Activated T-cell treated with anti-CD3 and anti-CD28 coated beads, Interleukin-2, amount 50 U/mL, for 72 hours (primary cell): ENCODE measurements around the gene ADAM23. TPM values are rescaled to one million over a fixed set of nuclear protein-coding genes. Genes with fewer than 3 reads are reported as not detected.

Experiments
- ATAC-seq, 2 donors: fragments of 150-1000 bp; cut with Tn5 transposase; replicated peaks in 1 of 2; 2 replicates each; pipeline ENCODE4 v1.10.0; 2021; ENCODE audit warnings: moderate library complexity in 2 of 2, mild to moderate bottlenecking in 1 of 2
- DNase-seq, 2 donors: peaks; one replicate each; pipeline ENCODE4 v3.0.0; 2021 to 2022; ENCODE audit warnings: mixed read lengths in 1 of 2
- H3K27ac Mint-ChIP-seq: one replicate; pipeline ENCODE4 v1.8.0; 2022; ENCODE audit warnings: mild to moderate bottlenecking, moderate library complexity, mixed read lengths
- H3K27me3 Mint-ChIP-seq: one replicate; pipeline ENCODE4 v1.8.0; 2022; ENCODE audit warnings: low read depth, mixed read lengths
- H3K36me3 Mint-ChIP-seq, 2 donors: one replicate each; pipeline ENCODE4 v1.8.0; 2022; ENCODE audit warnings: mixed read lengths in 2 of 2, mild to moderate bottlenecking in 1 of 2; ENCODE audit not compliant: insufficient read depth in 2 of 2
- H3K4me1 Mint-ChIP-seq: one replicate; pipeline ENCODE4 v1.8.0; 2022; ENCODE audit warnings: low read depth, mixed read lengths
- H3K4me3 Mint-ChIP-seq, 2 donors: one replicate each; pipeline ENCODE4 v1.8.0; 2022; ENCODE audit warnings: mild to moderate bottlenecking in 2 of 2, mixed read lengths in 2 of 2, moderate library complexity in 2 of 2
- H3K9me3 Mint-ChIP-seq, 2 donors: one replicate each; pipeline ENCODE4 v1.8.0; 2022; ENCODE audit warnings: mixed read lengths in 2 of 2
- total RNA-seq, 2 donors: library from RNA; stranded (reverse); gene quantifications; one replicate each; pipeline ENCODE4 v1.2.3, GENCODE V29; 2022

ADAM23 gene
- total RNA-seq, 2 donors from 2014 or later, result 2.4 to 3.0 TPM

GRCh38 chr2:206614811-206615210, 171.5 kb downstream of the ADAM23 start:
- DNase-seq (no peak), ATAC-seq (no peak)
- Mint-ChIP-seq H3K4me1 (no peaks in the 10 kb centered on the region), H3K4me3 (no peak overlapping the region), H3K36me3 (no peaks in the 10 kb centered on the region), H3K9me3 (no peaks in the 10 kb centered on the region), H3K27me3 (peaks cover 4% of the 10 kb centered on the region), H3K27ac (no peak overlapping the region)

GRCh38 chr2:206615417-206616089, 172.2 kb downstream of the ADAM23 start:
- Mint-ChIP-seq H3K4me1 (no peaks in the 10 kb centered on the region), H3K27me3 (peaks cover 4% of the 10 kb centered on the region)

GRCh38 chr2:206616151-206616550, 172.8 kb downstream of the ADAM23 start:
- Mint-ChIP-seq H3K27ac (no peak overlapping the region), H3K4me3 (no peak overlapping the region), H3K27me3 (peaks cover 4% of the 10 kb centered on the region), H3K9me3 (no peaks in the 10 kb centered on the region), H3K36me3 (no peaks in the 10 kb centered on the region), H3K4me1 (no peaks in the 10 kb centered on the region)
- ATAC-seq (no peak), DNase-seq (no peak)

More at GRCh38 chr2:206615417-206616089, 172.2 kb downstream of the ADAM23 start:
- Mint-ChIP-seq H3K4me3 (no peak overlapping the region), H3K27ac (no peak overlapping the region), H3K9me3 (no peaks in the 10 kb centered on the region), H3K36me3 (no peaks in the 10 kb centered on the region)
- no peak for ATAC-seq
- no peak for DNase-seq

GRCh38 chr2:206619011-206619410, 175.7 kb downstream of the ADAM23 start:
- Mint-ChIP-seq H3K27ac (no peak overlapping the region), H3K36me3 (no peaks in the 10 kb centered on the region), H3K9me3 (no peaks in the 10 kb centered on the region), H3K4me1 (no peaks in the 10 kb centered on the region), H3K27me3 (peaks cover 4% of the 10 kb centered on the region), H3K4me3 (no peak overlapping the region)
- no peak for DNase-seq
- ATAC-seq, result no peak

- Mint-ChIP-seq H3K9me3 (no peaks in the 10 kb centered on the region), H3K4me3 (no peak overlapping the region), H3K27ac (no peak overlapping the region), H3K36me3 (no peaks in the 10 kb centered on the region), H3K27me3 (peaks cover 24% of the 10 kb centered on the region), H3K4me1 (no peaks in the 10 kb centered on the region)
- ATAC-seq, result no peak
- no peak for DNase-seq
Measured at GRCh38 chr2:206626108-206626507, 182.8 kb downstream of the ADAM23 start.

DNA sequence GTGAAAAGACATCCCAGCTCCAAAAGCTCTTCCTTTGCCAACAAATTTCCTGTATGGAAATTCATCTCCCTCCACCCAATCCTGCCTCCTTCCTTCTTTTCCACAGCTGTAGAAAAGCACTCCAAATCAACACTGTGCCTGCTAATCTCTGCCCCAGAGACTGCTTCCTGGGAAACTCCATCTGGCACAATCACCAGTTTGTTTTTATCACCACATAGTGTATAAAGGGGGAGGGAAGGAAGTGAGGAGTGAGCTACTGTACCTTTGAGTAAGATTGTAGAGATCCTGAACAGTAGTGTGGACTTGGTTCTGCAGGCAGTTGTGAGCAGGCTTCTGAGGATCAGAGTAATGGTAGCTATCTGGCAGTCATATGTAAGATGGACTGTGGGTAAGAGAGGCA, 184.3 kb downstream of the ADAM23 start:
- Mint-ChIP-seq H3K4me3 (no peak overlapping the region), H3K9me3 (no peaks in the 10 kb centered on the region), H3K27me3 (peaks cover 24% of the 10 kb centered on the region), H3K36me3 (no peaks in the 10 kb centered on the region), H3K4me1 (no peaks in the 10 kb centered on the region), H3K27ac (no peak overlapping the region)
- ATAC-seq, result no peak
- no peak for DNase-seq

- ATAC-seq (no peak), DNase-seq (no peak)
- Mint-ChIP-seq H3K27me3 (peaks cover 21% of the 10 kb centered on the region), H3K36me3 (no peaks in the 10 kb centered on the region), H3K4me3 (no peak overlapping the region), H3K9me3 (no peaks in the 10 kb centered on the region), H3K4me1 (no peaks in the 10 kb centered on the region), H3K27ac (no peak overlapping the region)
Measured at GRCh38 chr2:206631340-206631739, 188.0 kb downstream of the ADAM23 start.

DNA sequence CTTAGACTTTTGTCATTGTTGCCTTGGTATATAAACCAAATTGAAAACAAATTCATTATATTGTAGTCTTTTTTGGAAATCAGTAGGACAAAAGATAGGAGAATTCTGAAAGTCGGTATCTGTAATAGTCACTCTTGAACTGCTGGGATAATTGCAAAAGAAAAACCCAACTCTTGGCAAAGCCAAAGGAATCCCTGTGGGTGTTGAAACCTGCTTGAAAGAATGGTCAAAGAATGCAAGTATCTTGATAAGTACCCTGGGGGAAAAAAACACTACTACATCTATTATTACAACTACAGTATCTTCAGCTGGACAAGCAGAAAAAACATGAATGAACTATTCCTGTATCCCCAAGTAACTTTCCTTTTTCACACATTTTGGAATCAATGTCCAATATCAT, 191.7 kb downstream of the ADAM23 start:
- DNase-seq (no peak), ATAC-seq (no peak)
- H3K4me3 Mint-ChIP-seq, result no peak overlapping the region
- no peaks in the 10 kb centered on the region for H3K27me3 Mint-ChIP-seq
- no peak overlapping the region for H3K27ac Mint-ChIP-seq
- H3K4me1 Mint-ChIP-seq, result no peaks in the 10 kb centered on the region
- H3K9me3 Mint-ChIP-seq, result no peaks in the 10 kb centered on the region
- H3K36me3 Mint-ChIP-seq, result no peaks in the 10 kb centered on the region

GRCh38 chr2:206639636-206640035, 196.3 kb downstream of the ADAM23 start:
- ATAC-seq (no peak), DNase-seq (no peak)
- no peaks in the 10 kb centered on the region for H3K4me1 Mint-ChIP-seq
- peaks cover 0 to 2% of the 10 kb centered on the region in 2 donors for H3K36me3 Mint-ChIP-seq
- no peak overlapping the region for H3K27ac Mint-ChIP-seq
- H3K9me3 Mint-ChIP-seq, result no peaks in the 10 kb centered on the region
- peaks cover 18% of the 10 kb centered on the region for H3K27me3 Mint-ChIP-seq
- no peak overlapping the region for H3K4me3 Mint-ChIP-seq

DNA sequence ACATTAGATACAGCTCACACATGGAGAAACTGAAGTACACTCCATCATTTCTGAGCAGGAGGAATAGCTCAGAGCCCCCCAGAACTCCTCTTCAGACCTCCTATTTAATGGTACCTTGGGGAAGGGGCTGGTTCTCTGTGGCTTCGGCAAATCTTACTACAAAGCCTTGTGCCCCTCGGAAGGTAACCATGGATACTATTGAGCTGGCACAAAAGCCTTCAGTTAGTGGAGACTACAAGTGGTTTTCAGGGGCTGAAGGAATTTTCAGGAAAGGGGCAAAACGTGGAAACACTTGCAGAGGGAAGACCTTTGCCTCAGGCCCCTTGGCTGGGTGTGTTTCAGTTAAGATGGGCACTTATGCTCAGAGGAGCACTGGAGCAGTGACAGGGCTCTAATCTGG, 197.9 kb downstream of the ADAM23 start:
- H3K4me3 Mint-ChIP-seq, result no peak overlapping the region
- H3K27me3 Mint-ChIP-seq, result peaks cover 19% of the 10 kb centered on the region
- DNase-seq, result no peak
- H3K27ac Mint-ChIP-seq, result no peak overlapping the region
- no peaks in the 10 kb centered on the region for H3K9me3 Mint-ChIP-seq
- ATAC-seq, result no peak
- H3K4me1 Mint-ChIP-seq, result no peaks in the 10 kb centered on the region
- H3K36me3 Mint-ChIP-seq, result peaks cover 0 to 2% of the 10 kb centered on the region in 2 donors

- H3K4me3 Mint-ChIP-seq, result peak within 1 kb of the TSS in 1 of 2 donors; percentile 37
- ATAC-seq, result no peak
Measured at GRCh38 chr2:206642075-206643025, 199.0 kb downstream of the ADAM23 start, which contains the start of gene FAM237A. Gene FAM237A (plus strand): TSS chr2:206642487. CDS start chr2:206644237, 1,750 bp downstream.

GRCh38 chr2:206647985-206648384, 204.7 kb downstream of the ADAM23 start:
- Mint-ChIP-seq H3K4me1 (no peaks in the 10 kb centered on the region), H3K36me3 (no peaks in the 10 kb centered on the region), H3K27me3 (peaks cover 14% of the 10 kb centered on the region), H3K4me3 (no peak overlapping the region), H3K9me3 (no peaks in the 10 kb centered on the region), H3K27ac (no peak overlapping the region)
- DNase-seq (no peak), ATAC-seq (no peak)

More at GRCh38 chr2:206642075-206643025, 199.0 kb downstream of the ADAM23 start, which contains the start of gene FAM237A:
- H3K4me1 Mint-ChIP-seq, result no peaks in the 10 kb centered on the region
- no peaks in the 10 kb centered on the region for H3K9me3 Mint-ChIP-seq
- H3K36me3 Mint-ChIP-seq, result peaks cover 0 to 2% of the 10 kb centered on the region in 2 donors
- DNase-seq, result peak; percentile 8 to 19
- no peak within 1 kb of the TSS for H3K27ac Mint-ChIP-seq
- H3K27me3 Mint-ChIP-seq, result peaks cover 19% of the 10 kb centered on the region

DNA sequence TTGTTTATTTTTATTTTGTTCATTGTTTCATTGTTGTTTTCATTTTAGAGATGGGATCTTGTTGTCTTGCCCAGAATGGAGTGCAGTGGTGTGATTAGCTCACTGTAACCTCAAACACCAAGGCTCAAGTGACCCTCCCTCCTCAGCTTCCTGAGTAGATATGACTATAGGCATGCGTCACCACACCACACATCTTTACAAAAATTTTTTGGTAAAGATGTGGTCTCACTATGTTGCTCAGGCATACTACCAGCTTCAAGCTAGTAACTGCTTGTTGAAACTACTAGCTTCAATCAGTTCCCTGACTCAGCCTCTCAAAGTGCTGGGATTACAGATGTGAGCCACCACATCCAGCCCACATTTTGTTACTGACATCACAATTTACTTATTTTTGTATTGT, 213.8 kb downstream of the ADAM23 start:
- Mint-ChIP-seq H3K4me3 (no peak overlapping the region), H3K27ac (no peak overlapping the region), H3K27me3 (no peaks in the 10 kb centered on the region), H3K4me1 (no peaks in the 10 kb centered on the region), H3K9me3 (peaks cover 4% of the 10 kb centered on the region in 2 donors), H3K36me3 (peaks cover 0 to 2% of the 10 kb centered on the region in 2 donors)
- no peak for DNase-seq
- peak in 1 of 2 donors; percentile 72 for ATAC-seq
